GM10266 (cell line): ENCODE measurements around the gene FRMD5.
"Not testable (repeated sequence)": the region's sequence is repeated elsewhere in the genome, so short reads cannot be mapped to it uniquely, and the experiment has no call there.

Experiments used
- DNase-seq: peaks from one replicate; pipeline ENCODE4 v3.0.0; 2012; ENCODE audit errors: extremely low spot score
- CTCF ChIP-seq: IDR thresholded peaks from 2 replicates; pipeline ENCODE4 v1.5.1; 2012; ENCODE audit warnings: mild to moderate bottlenecking, low read depth; ENCODE audit not compliant: control insufficient read depth, insufficient read depth; ENCODE audit errors: missing control alignments

FRMD5 gene

GRCh38 chr15:43826508-43827341, 368.3 kb downstream of the FRMD5 start, which contains the start of gene WDR76:
TSS of gene WDR76 (plus strand) at chr15:43827002. CDS start at chr15:43827033, 31 bp downstream.
- TF ChIP-seq CTCF: no peak
- peak; percentile 79 for DNase-seq

GRCh38 chr15:43826029-43826507, 369.0 kb downstream of the FRMD5 start:
- DNase-seq: no peak
- TF ChIP-seq CTCF: no peak

GRCh38 chr15:43825305-43825704, 369.8 kb downstream of the FRMD5 start:
- DNase-seq: not testable (repeated sequence)

- peak; percentile 90 for DNase-seq
- no peak for TF ChIP-seq CTCF
Observed at GRCh38 chr15:43824302-43825246, 370.5 kb downstream of the FRMD5 start, which contains the start of gene MFAP1. TSS of gene MFAP1 (minus strand) at chr15:43824690. CDS start at chr15:43824569, 121 bp downstream.

- no peak for DNase-seq
- no peak for TF ChIP-seq CTCF
Observed at GRCh38 chr15:43821505-43821904, 373.6 kb downstream of the FRMD5 start.
